Endodermal cell (in vitro differentiated cells): Measurements from ENCODE around the gene CD300LF. TPM values are rescaled to one million over a fixed set of nuclear protein-coding genes. Genes with fewer than 3 reads are reported as not detected.

ENCODE experiments used
- DNase-seq: peaks from one replicate; pipeline ENCODE4 v3.0.0-alpha.2; 2017
- H3K27ac ChIP-seq: 2 replicates; pipeline ENCODE4 v1.5.1; 2013; ENCODE audit warnings: mild to moderate bottlenecking, low read depth, low read length, moderate library complexity
- H3K27me3 ChIP-seq: 2 replicates; pipeline ENCODE4 v1.6.1; 2013; ENCODE audit warnings: mild to moderate bottlenecking, low read length, moderate library complexity; ENCODE audit not compliant: insufficient read depth, control insufficient read depth, poor library complexity, severe bottlenecking
- H3K36me3 ChIP-seq: 2 replicates; pipeline ENCODE4 v1.7.0; 2013; ENCODE audit warnings: mild to moderate bottlenecking, low read length, moderate library complexity; ENCODE audit not compliant: control insufficient read depth, insufficient read depth
- H3K4me1 ChIP-seq: one replicate; pipeline ENCODE4 v1.7.0; 2013; ENCODE audit warnings: low read length; ENCODE audit not compliant: control insufficient read depth, insufficient read depth
- H3K4me3 ChIP-seq: 2 replicates; pipeline ENCODE4 v1.5.1; 2013; ENCODE audit warnings: mild to moderate bottlenecking, low read length, moderate library complexity
- H3K9ac ChIP-seq: 2 replicates; pipeline ENCODE4 v1.6.1; 2013; ENCODE audit warnings: mild to moderate bottlenecking, low read length, moderate library complexity; ENCODE audit not compliant: poor library complexity, severe bottlenecking; ENCODE audit errors: extremely low read depth
- H3K9me3 ChIP-seq: 2 replicates; pipeline ENCODE4 v1.6.1; 2013; ENCODE audit warnings: mild to moderate bottlenecking, low read length, moderate library complexity; ENCODE audit not compliant: control insufficient read depth
- H3K27ac Mint-ChIP-seq: 2 replicates; pipeline ENCODE4 v1.8.0; 2020; ENCODE audit warnings: mixed read lengths
- H3K27me3 Mint-ChIP-seq: 2 replicates; pipeline ENCODE4 v1.8.0; 2021; ENCODE audit warnings: mild to moderate bottlenecking, mixed read lengths; ENCODE audit not compliant: insufficient read depth
- H3K36me3 Mint-ChIP-seq: 2 replicates; pipeline ENCODE4 v1.8.0; 2020; ENCODE audit warnings: low read depth, mixed read lengths
- H3K4me1 Mint-ChIP-seq: 2 replicates; pipeline ENCODE4 v1.8.0; 2020; ENCODE audit warnings: mixed read lengths
- H3K4me3 Mint-ChIP-seq: 2 replicates; pipeline ENCODE4 v1.8.0; 2020; ENCODE audit warnings: mild to moderate bottlenecking, moderate library complexity, mixed read lengths
- H3K9me3 Mint-ChIP-seq: 2 replicates; pipeline ENCODE4 v1.8.0; 2020; ENCODE audit warnings: mild to moderate bottlenecking, mixed read lengths
- CTCF ChIP-seq: fragments of 200-600 bp; sonication (generic); conservative IDR thresholded peaks from 2 replicates; pipeline ENCODE4 v1.5.0; 2021; ENCODE audit warnings: antibody characterized with exemption, mild to moderate bottlenecking
- WGBS, 2 experiments: methylation state at CpG; one replicate each; pipeline versions ENCODE4 v1.1.5 to v1.1.7; 2013; ENCODE audit warnings: missing lambda C conversion rate in 2 of 2, mixed read lengths in 1 of 2; ENCODE audit not compliant: insufficient coverage in 1 of 2, insufficient read length in 1 of 2; 5-methylcytosine and 5-hydroxymethylcytosine counted together
- total RNA-seq, 2 donors: library from RNA; stranded (reverse); fragmentation: NEBNext Ultra II Directional in 1 of 2; extraction: Animal tissue kit (Norgen Biotek cat#: 25700) in 1 of 2; gene quantifications; 2 replicates in 1 of 2; 3 replicates in 1 of 2; pipeline ENCODE4 v1.2.1, GENCODE V29; 2021

Gene CD300LF
- total RNA-seq, 2 donors from 2014 or later, result not detected

GRCh38 chr17:74698069-74698468 is 14.7 kb downstream of the CD300LF start:
- Histone ChIP-seq H3K27ac (no peak overlapping the region), H3K9me3 (peaks cover 4% of the 10 kb centered on the region), H3K36me3 (no peaks in the 10 kb centered on the region), H3K4me3 (no peak overlapping the region), H3K27me3 (no peaks in the 10 kb centered on the region), H3K9ac (no peak overlapping the region), H3K4me1 (no peaks in the 10 kb centered on the region)
- H3K4me3 Mint-ChIP-seq, result no peak overlapping the region
- peaks cover 13% of the 10 kb centered on the region for H3K27me3 Mint-ChIP-seq
- no peaks in the 10 kb centered on the region for H3K4me1 Mint-ChIP-seq
- no peak overlapping the region for H3K27ac Mint-ChIP-seq
- DNase-seq, result no peak
- 90% methylated on average over 7 of the region's 7 CpGs; no CpG with 5 or more reads in 1 of the 2 experiments for WGBS, 2 experiments
- H3K36me3 Mint-ChIP-seq, result no peaks in the 10 kb centered on the region
- peaks cover 2% of the 10 kb centered on the region for H3K9me3 Mint-ChIP-seq
- no peak for TF ChIP-seq CTCF

- no peak for DNase-seq
- H3K9me3 ChIP-seq, result peaks cover 4% of the 10 kb centered on the region
- 93 to 100% methylated on average over 2 of the region's 2 CpGs for WGBS, 2 experiments
- no peaks in the 10 kb centered on the region for H3K27me3 ChIP-seq
- Mint-ChIP-seq H3K4me3 (no peak overlapping the region), H3K27ac (no peak overlapping the region), H3K4me1 (no peaks in the 10 kb centered on the region), H3K9me3 (peaks cover 2% of the 10 kb centered on the region), H3K27me3 (peaks cover 9% of the 10 kb centered on the region), H3K36me3 (no peaks in the 10 kb centered on the region)
- no peaks in the 10 kb centered on the region for H3K4me1 ChIP-seq
- H3K4me3 ChIP-seq, result no peak overlapping the region
- H3K9ac ChIP-seq, result no peak overlapping the region
- TF ChIP-seq CTCF, result no peak
- no peak overlapping the region for H3K27ac ChIP-seq
- H3K36me3 ChIP-seq, result no peaks in the 10 kb centered on the region
Observed at GRCh38 chr17:74697515-74697914, 15.2 kb downstream of the CD300LF start.

- H3K27me3 Mint-ChIP-seq, result peaks cover 9% of the 10 kb centered on the region
- Histone ChIP-seq H3K9me3 (peaks cover 4% of the 10 kb centered on the region), H3K36me3 (no peaks in the 10 kb centered on the region), H3K9ac (no peak overlapping the region), H3K27me3 (no peaks in the 10 kb centered on the region), H3K27ac (no peak overlapping the region), H3K4me3 (no peak overlapping the region), H3K4me1 (no peaks in the 10 kb centered on the region)
- DNase-seq, result peak; percentile 67
- peaks cover 2% of the 10 kb centered on the region for H3K9me3 Mint-ChIP-seq
- H3K27ac Mint-ChIP-seq, result no peak overlapping the region
- no peaks in the 10 kb centered on the region for H3K36me3 Mint-ChIP-seq
- peak; percentile 45 for TF ChIP-seq CTCF
- H3K4me1 Mint-ChIP-seq, result no peaks in the 10 kb centered on the region
- WGBS, 2 experiments, result 72 to 87% methylated on average over 5 to 11 of the region's 11 CpGs
- no peak overlapping the region for H3K4me3 Mint-ChIP-seq
Observed at GRCh38 chr17:74695629-74696028, 17.1 kb downstream of the CD300LF start.
